SK-N-SH treated with all-trans-retinoic acid at 6 μM for 48 hours (cell line): Measurements from ENCODE around the gene ARHGEF11.

Experiments
- ARNTL ChIP-seq: fragments of 450-650 bp; formaldehyde crosslinking; IDR thresholded peaks from 2 replicates; pipeline ENCODE4 v1.5.0; 2020; ENCODE audit warnings: low read depth, mild to moderate bottlenecking, moderate library complexity, borderline replicate concordance
- CSDC2 ChIP-seq: fragments of 250-450 bp; sonication (Bioruptor Pico); IDR thresholded peaks from 2 replicates; pipeline ENCODE4 v1.5.0; 2020; ENCODE audit warnings: mild to moderate bottlenecking, moderate library complexity
- OSR1 ChIP-seq: fragments of 250-450 bp; sonication (Bioruptor Pico); IDR thresholded peaks from 2 replicates; pipeline ENCODE4 v1.8.0; 2022; ENCODE audit warnings: moderate library complexity, mild to moderate bottlenecking, inconsistent platforms
- PATZ1 ChIP-seq: fragments of 250-450 bp; sonication (Bioruptor Pico); IDR thresholded peaks from 2 replicates; pipeline ENCODE4 v1.8.0; 2020; ENCODE audit warnings: mild to moderate bottlenecking, moderate library complexity, borderline replicate concordance
- TOX ChIP-seq: fragments of 250-450 bp; sonication (Bioruptor Pico); IDR thresholded peaks from 2 replicates; pipeline ENCODE4 v1.8.0; 2021; ENCODE audit warnings: mild to moderate bottlenecking, moderate library complexity, borderline replicate concordance
- ZFP3 ChIP-seq: fragments of 250-450 bp; sonication (Bioruptor Pico); IDR thresholded peaks from 2 replicates; pipeline ENCODE4 v1.5.0; 2020; ENCODE audit warnings: mild to moderate bottlenecking, moderate library complexity
- ZFP30 ChIP-seq: fragments of 450-650 bp; formaldehyde crosslinking; IDR thresholded peaks from 2 replicates; pipeline ENCODE4 v1.5.0; 2022; ENCODE audit warnings: mild to moderate bottlenecking, moderate library complexity
- ZNF8 ChIP-seq: fragments of 450-650 bp; formaldehyde crosslinking; IDR thresholded peaks from 2 replicates; pipeline ENCODE4 v1.5.0; 2020; ENCODE audit warnings: mild to moderate bottlenecking, moderate library complexity

- TF ChIP-seq ZFP3 = no peak
- no peak for TF ChIP-seq ZFP30 (CRISPR knock-in tag)
- no peak for TF ChIP-seq PATZ1 (CRISPR knock-in tag)
- TF ChIP-seq CSDC2 (CRISPR knock-in tag) = no peak
- TF ChIP-seq ARNTL (CRISPR knock-in tag) = no peak
- no peak for TF ChIP-seq TOX
- TF ChIP-seq ZNF8 (CRISPR knock-in tag) = no peak
- TF ChIP-seq OSR1 (CRISPR knock-in tag) = no peak
Observed at GRCh38 chr1:156947818-156948525, 97.6 kb downstream of the ARHGEF11 start.
